Stimulated activated CD4-positive, alpha-beta T cell treated with anti-CD3 and anti-CD28 coated beads, Interleukin-4, amount 100 ng/mL, for 24 hours (primary cell): ENCODE measurements around the gene ACTR1A.
A peak's percentile ranks its signal among the peaks of the same experiment; 100 is the strongest.
"Not testable (repeated sequence)": the region's sequence is repeated elsewhere in the genome, so short reads cannot be mapped to it uniquely, and the experiment has no call there.

Experiments
- DNase-seq: peaks from one replicate; pipeline ENCODE4 v3.0.0-alpha.2; 2020

The ACTR1A gene

DNA sequence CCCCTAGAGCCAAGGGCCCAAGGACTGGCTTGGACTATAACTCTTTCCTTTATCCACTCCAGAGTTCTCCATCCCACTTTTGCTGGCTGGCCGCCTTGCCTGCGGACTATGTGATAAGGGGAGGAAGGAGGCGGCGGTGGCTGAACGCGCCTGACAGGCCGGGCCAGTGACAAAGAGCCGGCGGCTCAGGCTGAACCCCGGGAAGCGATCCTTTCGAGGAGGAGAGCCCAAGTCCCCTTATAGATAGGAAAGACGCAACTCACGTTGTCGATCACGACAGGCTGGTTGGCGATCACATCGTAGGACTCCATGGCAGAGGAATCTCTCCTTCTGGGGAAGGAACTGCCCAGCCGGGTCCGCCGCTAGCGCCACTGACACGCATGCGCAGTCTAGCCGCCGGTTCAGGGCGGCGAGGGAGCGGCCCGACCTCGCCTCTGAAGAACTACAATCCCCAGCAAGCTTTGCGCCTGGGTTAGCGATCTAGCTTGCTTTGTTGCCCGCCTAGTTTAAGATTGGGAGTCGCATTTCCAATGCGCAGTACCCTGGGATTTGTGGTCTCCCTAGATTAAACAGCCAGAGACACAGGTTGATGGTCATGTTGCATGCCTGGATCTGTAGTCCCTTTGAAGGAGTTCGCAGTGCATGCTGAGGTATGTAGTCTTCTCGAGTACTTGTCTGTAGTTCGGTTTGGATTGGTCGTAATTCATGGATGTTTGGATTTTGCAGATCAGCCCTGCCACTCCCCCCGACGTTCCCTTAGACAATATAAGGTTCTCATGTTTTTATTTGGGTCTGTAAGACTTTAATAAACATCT, at the start of gene ACTR1A:
ACTR1A (minus strand) TSS at position 376 of the 815 bp plus-strand sequence; CDS start at position 311, 65 bp downstream.
- peak; percentile 95 for DNase-seq

DNA sequence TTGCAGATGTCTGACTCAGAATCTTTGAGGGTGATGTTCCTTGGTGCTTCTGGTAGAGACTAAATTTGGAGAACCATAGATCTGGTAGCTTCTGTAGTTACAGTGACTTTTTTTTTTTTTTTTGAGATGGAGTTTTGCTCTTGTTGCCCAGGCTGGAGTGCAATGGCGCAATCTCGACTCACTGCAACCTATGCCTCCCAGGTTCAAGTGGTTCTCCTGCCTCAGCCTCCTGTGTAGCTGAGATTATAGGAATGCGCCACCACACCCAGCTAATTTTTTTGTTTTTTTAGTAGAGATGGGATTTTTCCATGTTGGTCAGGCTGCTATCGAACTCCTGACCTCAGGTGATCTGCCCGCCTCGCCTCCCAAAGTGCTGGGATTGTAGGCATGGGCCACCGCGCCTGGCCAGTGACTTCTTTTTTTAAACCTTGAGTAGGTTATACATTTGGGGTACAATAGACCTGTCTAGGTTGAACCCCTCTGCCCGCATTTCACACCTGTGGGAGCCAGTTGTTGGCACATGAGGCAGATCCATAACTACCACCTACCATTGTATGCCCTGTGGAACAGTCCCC, 48.2 kb upstream of the ACTR1A start:
- DNase-seq = no peak

DNA sequence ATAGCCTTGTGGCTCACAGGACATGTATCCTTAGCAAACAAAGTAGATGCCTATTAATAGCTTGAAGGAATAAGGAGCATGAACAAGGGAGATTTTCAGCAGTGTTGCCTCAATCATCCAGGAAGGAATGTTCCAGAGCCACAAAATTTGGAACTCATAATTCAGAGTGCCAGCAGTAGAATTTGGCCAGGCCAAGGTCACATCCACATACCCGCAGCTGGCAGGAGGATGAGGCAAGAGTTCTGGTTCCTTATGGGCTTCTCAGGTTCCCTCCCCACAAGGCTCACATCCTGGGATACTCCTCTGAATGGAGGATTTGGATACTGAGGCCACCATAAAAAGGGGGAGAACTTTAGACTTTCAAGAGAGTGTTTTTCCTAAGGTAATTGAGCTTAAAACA, 47.0 kb upstream of the ACTR1A start:
- DNase-seq = no peak

DNA sequence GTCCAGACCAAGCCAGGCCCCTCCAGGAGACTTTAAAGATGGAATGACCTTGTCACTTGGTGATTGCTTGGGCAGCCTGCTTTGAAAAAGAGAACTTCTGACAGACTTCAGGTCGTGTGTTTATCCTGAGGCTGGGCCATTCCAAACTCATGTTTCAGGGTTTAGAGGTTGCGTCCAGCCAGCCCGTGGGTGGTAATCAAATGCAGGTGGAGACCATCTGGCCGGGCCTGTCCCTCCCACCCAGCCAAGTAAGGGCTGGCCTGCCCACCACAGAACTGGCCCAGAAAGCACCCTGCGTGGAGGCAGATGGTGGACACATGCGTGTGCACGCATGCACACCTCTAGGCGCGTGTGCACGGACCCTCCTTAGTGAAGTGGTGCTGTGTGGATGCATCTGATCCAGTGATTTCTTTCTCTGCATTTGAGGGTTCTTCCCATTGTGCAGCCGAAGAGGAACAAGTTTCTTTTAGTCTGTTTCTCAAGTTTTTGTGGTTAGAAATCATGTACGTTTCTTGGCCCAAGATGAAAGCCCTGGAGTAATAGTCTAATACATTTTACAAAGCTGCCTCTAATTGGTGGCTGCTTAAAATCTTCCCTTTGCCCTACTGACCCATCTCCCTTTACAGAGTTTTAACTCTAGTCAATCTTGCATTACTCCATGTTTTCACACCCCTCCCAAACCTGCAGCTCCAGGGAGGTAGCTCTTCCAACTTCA, 44.3 kb upstream of the ACTR1A start:
- DNase-seq = no peak

DNA sequence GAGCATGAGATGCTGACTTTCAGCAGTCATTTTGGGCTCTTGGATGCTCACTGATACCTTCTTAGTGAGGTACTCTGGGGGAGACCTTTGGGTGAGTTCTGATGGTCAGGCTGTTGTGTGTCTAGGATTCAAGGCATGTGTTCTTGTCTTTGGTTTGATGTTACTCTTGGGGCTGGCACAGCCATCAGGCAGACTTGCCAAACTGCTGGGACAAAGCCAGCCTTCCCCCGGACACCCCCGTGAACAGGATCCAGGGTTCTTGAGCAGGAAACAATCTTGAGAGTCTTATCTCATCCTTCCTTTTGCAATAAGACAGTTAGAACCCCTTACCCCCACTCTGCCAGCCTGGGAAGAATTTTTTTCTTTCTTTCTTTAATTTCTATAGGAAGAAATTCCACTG, 43.5 kb upstream of the ACTR1A start:
- DNase-seq = no peak

DNA sequence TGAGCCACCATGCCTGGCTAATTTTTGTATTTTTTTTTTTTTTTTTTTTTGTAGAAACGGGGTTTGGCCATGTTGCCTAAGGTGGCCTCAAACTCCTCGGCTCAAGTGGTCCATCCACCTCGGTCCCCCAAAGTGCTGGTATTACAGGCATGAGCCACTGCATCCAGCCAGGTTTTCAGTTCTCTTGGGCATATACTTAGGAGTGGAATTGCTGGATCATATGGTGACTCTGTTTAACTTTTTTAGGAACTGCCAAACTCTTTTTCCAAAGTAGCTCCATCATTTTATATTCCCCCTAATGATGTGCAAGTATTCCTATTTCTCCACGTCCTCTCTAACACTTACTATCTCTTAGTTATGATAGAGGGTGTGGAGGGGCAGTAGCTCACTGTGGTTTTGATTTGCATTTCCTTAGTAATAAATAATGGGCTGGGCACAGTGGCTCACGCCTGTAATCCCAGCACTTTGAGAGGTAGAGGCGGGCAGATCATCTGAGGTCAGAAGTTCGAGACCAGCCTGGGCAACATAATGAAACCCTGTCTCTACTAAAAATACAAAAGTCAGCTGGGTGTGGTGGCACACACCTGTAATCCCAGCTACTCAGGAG, 42.9 kb upstream of the ACTR1A start:
- no peak for DNase-seq

DNA sequence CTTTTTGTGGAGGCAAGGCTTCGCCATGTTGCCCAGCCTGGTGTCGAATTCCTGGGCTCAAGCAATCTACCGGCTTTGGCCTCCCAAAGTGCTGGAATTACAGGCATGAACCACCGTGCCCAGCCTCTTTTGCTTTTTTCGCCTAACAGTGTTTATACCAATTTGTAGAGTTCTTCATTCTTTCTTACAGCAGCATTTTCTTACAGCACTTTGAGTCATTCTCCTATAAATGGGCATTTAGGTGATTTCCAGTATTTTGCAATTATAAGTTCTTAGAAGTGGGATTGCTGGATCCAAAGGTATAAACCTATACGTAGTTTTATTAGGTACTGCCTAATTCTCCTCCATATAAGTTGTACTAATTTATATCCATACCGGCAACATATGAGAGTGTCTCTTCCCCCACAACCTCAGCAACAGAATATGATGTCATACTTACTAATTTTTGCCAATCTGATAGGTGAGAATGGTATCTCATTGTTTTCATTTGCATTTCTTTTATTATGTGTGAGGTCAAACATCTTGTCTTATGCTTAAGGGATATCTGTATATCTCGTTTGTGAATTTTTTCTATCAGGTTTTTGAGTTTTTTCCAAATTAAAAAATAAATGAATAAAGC, 40.4 kb upstream of the ACTR1A start:
- no peak for DNase-seq

DNA sequence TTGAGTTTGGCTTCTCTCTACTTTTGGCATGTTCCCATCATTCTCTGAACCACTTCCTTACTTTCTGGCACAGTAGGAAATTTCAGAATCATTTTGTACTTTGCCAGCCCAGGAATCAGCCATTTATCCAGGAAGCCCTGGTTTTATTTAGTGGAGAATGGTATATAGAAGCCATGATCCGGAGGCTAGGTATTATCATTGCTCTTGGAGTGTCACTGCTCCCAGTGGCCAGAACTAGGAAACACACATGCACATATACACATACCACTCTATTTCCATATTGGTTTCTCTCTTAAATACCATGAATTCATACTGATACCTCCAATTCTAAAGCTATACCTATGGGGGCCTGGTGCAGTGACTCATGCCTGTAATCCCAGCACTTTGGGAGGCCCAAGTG, 37.5 kb upstream of the ACTR1A start:
- peak; percentile 4 for DNase-seq

DNA sequence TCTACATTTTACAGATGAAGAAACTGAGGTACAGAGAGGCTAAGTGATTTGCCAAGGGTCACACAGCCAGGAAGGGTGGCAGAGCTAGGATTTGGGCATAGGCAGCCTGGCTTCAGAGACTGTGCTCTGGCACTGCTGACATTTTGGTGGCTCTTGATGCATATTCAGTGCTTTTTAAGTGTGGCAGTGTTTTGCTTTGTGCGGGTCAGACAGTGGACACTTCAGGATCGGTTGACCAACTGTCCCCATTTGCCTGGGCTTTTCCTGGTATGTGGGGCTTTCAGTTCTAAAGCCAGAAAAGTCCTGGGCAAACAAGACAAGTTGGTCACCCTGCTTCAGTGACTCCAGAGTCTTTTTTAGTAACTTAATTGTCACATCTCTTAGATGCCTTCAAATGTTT, 36.3 kb upstream of the ACTR1A start:
- no peak for DNase-seq

DNA sequence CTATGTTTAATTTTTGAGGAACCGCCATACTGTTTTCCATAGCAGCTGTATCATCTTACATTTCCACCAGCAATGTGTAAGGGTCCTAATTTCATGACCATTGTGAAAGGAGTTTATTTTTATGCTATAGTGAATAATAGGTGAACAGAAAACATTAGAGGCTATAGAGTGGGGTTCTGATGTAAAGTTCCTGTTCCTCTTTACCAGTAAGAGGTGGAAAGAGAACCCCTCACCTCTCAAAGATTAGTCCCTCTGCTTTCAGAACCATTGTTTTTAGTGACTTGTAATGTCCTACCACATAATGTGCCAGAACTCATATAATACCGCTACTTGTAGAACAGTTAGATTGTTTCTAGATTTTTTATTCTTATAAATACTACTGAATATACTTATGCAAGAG, 35.4 kb upstream of the ACTR1A start:
- no peak for DNase-seq

DNA sequence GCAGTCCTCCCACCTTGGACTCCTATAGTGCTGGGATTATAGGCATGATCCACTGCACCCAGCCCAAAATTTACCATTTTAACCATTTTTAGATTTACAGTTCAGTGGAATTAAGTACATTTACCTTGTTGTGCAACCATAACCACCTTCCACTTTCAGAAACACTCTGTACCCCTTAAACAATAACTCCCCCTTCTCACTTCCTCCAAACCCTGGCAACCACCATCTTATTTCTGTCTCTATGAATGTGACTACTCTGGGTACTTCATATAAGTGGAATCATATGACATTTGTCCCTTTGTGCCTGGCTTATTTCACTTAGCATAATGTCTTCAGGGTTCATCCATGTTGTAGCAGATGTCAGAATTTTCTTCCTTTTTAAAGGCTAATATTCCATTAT, 34.9 kb upstream of the ACTR1A start:
- no peak for DNase-seq

DNA sequence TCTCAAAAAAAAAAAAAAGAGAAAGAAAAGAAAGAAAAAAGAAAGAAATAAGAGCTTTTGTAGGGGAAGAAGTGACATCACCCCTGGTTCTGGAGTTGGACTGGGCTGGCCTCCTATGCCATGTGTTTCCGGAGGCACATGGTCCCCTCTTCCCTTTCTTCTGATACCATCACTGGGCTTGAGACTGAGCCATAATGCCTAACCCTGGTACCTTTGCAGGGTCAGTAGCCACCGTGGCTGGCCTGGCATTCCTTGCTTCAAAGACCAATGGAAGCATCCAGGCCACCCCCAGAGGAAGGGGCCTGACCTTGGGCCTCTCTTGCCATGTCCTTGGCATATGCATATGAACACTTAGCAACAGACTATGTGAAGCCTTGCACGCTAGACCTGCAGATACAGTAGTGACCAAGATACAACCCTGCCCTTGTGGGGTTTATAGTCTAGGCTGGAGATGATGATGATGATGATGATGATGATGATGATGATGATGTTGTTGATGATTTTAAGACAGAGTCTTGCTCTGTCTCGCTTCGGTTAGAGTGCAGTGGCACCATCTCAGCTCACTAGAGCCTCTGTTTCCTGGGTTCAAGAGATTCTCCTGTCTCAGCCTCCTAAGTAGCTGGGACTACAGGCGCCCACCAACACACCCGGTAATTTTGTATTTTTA, 33.1 kb upstream of the ACTR1A start:
- DNase-seq = no peak

DNA sequence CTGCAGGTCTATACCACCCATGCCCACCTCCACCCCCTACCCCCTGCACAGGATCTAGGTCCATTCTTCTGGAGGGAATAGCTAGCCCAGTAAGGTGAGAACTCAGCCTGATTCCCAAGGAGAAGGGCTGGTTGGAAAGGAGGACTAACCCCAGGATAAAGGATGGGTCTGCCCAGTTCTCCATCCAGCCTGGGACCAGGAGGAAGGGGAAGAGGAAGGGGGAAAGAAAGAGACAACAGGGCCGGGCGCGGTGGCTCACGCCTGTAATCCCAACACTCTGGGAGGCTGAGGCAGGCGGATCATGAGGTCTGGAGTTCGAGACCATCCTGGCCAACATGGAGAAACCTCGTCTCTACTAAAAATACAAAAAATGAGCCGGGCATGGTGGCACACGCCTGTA, 32.5 kb upstream of the ACTR1A start:
- not testable (repeated sequence) for DNase-seq

DNA sequence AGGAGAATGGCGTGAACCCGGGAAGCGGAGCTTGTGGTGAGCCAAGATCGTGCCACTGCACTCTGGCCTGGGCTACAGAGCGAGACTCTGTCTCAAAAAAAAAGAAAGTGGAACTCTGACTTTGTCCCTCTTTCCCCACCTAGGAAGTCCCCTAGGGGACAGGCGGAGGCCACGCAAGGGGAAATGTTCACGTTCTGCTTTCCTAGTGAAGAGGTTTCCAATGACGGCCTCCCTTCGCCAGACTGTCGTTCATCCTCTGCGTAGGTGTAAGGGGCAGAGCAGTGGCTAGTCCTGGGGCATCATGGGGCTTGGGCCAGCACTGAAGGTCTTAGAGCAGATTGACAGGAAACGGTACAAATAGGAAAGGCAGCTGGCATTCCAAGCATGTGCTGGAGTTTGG, 31.8 kb upstream of the ACTR1A start:
- DNase-seq = no peak

DNA sequence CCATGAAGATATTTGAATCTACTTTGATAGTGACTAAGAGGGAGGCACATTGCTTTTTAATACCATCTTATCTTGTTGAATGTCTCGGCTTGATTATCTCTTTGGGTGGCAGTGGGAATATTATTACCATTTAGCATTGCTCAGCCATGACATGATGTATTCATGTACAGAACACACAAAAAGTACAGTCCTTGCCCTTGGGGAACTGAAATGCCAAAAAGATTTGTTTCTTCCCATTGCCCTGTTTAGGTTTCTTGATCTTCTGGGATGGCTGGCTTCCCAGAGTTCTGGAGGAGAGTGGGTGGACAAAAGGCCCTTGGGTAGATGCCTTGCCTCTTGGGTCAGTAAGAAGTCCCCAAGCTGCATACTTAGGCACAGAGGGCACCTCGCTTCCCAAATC, 25.0 kb upstream of the ACTR1A start:
- DNase-seq = no peak

DNA sequence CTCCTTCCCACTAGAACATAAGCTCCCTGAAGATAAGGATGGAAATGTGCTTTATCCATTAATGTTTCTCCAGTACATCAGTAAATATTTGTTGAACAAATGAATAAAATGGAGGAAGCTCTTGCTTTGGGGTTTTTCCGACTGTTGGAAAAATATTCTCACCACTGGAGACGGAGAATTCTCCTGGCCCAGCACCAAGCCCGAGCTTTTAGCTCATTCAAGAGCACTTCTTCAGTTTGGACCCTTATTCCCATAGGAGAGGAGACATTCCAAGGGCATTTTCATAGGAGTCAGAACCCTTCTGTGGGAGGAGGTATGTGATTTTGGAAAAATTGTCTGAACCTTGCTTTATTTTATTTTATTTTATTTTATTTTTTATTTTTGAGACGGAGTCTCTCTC, 22.2 kb upstream of the ACTR1A start:
- DNase-seq = no peak

DNA sequence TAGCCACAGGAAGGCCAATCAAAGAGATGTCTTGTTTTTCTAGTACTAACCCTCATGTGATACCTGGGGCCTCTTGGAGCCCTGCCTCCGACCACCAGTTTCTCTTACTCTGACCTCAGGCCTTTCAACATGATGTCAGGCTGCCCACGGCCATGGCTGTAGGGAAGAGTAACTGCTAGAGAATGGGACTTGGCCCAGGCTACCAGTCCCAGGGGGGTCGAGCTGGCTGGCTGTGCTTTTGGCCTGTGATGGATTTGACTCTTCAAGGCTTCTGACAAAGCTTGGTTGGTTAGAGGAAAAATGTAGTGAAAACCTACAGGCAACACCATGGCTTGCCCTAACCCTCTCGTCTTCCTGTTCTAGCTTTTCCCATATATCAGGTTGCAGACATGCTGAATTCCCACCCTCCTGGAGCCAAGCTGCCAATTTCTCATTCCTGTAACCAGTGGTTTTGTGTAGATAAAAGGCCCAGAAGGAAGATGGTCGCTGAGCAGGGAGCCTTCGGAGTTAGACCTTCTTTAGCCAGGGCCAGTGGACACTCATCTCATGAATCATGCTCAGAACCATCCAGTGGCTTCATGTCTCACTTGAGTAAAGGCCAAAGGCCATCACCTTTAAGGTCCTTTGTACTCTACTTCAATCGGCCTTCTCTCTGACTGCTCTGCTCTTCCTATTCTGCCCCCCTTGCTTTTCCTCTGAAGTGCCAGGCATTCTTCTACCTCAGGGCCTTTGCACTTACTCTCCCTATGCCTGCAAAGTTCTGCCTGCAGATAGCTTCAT, 20.9 kb upstream of the ACTR1A start:
- no peak for DNase-seq

DNA sequence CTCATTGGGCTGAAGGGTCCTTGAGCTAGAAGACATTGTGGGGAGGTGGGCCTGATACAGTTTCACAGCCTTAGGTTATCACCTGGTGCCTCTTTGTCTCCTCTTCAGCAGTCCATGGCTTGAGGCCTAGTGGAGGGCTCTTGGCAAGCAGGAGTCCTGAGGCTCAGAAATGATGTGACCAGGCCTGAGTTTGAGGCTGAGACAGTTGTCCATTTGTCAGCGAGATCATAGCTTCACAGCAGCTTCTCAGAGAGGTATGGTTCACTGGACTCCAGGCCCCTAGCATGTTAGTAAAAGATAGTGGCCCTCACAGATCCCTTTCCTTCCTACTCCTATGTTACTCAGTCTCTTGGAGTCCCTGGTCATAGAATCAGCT, 20.4 kb upstream of the ACTR1A start:
- no peak for DNase-seq

DNA sequence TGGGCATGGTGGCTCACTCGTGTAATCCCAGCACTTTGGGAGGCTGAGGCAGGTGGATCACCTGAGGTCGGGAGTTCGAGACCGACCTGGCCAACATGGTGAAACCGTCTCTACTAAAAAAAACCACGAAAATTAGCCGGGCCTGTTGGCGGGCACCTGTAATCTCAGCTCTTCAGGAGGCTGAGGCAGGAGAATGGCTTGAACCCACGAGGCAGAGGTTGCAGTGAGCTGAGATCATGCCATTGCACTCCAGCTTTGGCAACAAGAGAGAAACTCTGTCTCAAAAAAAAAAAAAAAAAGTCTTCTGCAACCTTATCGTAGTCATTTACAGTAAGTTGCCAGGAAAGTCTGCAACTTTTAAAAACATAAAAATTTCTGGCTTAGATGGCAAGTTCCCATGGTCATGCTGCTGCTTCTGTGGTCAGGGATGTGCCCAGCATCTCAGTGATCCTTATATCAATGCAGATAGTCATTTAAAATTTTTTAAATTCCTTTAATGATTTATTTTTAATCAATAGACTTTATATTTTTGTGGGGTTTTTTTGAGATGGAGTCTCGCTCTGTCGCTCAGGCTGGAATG, 16.8 kb upstream of the ACTR1A start:
- no peak for DNase-seq

DNA sequence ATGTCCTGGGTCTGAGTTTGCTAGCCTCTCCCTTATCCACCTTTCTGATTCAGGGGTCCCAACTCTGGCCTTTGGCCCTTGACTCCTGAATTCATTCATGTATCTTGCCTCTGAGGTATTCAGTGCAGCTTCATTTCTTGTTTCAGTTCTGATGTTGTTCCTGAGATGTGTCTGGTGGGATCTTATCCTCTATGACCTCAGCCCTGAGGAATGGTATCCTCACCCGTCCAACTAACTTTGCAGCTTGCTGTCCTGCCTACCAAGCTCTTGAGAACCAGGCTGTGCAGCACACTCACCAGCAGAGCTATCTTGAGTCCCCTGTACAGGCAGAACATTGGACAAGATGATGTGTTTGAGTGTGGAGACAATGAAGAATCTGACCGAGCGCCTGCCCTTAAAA, 15.0 kb upstream of the ACTR1A start:
- DNase-seq = no peak

DNA sequence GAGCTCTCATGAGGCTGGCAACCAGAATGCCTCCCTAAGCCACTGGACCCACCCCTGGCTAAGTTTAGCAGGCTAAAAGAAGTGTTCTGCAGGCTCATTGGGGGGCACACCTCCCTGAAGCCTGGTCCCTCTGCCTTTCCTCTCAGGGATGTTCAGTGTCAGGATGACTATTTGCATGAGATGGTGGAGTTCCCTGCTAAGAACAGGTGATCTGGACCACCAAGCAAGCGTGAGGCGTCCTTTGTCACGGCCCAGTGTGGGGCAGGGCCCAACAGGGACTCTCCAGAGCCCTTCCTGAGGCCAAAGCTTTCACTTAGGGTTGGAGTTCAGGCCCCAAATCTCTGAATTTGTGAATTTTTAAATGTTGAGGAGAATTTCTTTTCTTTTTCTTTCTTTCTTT, 13.2 kb upstream of the ACTR1A start:
- no peak for DNase-seq
